ENCODE data around the gene IZUMO4. TPM values are rescaled to one million over a fixed set of nuclear protein-coding genes. Genes with fewer than 3 reads are reported as not detected.
A peak's percentile ranks its signal among the peaks of the same experiment; 100 is the strongest.

The IZUMO4 gene
- total and polyA plus RNA-seq, 9 donors: 1.8 to 31.7 (median 10.7) TPM

GRCh38 chr19:2070986-2071673, 25.6 kb upstream of the IZUMO4 start:
- peaks cover 6% of the 10 kb centered on the region for H3K4me1 ChIP-seq (ENCODE audit: insufficient read depth)
- no peaks in the 10 kb centered on the region for H3K36me3 ChIP-seq
- intact Hi-C loops (cut with DNase I): loop anchor here (2.0 to 10.0 kb wide), 5 partner anchors 49 to 144 kb away; partner anchors contain the start of gene BTBD2 (in 1 of the 4)
- H3K27me3 ChIP-seq: no peaks in the 10 kb centered on the region
- peak in 1 of 5 donors; percentile 25 for DNase-seq
- no peak overlapping the region for H3K4me3 ChIP-seq
- H3K9me3 ChIP-seq: no peaks in the 10 kb centered on the region
- 71 to 77% (median 73%) methylated on average over 19 of the region's 19 CpGs for WGBS, 3 donors
- no peak for TF ChIP-seq POLR2A (IDR thresholded peaks at IDR 0.05)
- TF ChIP-seq CTCF (IDR thresholded peaks at IDR 0.05): no peak
- TF ChIP-seq EP300 (IDR thresholded peaks at IDR 0.05): no peak
- H3K27ac ChIP-seq: peak overlapping the region in 1 of 2 donors; percentile 49

- no peak for DNase-seq
- Histone ChIP-seq H3K36me3 (no peaks in the 10 kb centered on the region), H3K27ac (no peak overlapping the region), H3K9me3 (no peaks in the 10 kb centered on the region), H3K4me1 (ENCODE audit: insufficient read depth) (peaks cover 6% of the 10 kb centered on the region), H3K27me3 (no peaks in the 10 kb centered on the region), H3K4me3 (no peak overlapping the region)
- intact Hi-C loops (cut with DNase I): loop anchor here (5.0 to 10.0 kb wide), 4 partner anchors 51 to 146 kb away; partner anchors contain the start of gene BTBD2 (in 1 of the 4)
- no peak for TF ChIP-seq CTCF (IDR thresholded peaks at IDR 0.05)
- no peak for TF ChIP-seq POLR2A (IDR thresholded peaks at IDR 0.05)
- TF ChIP-seq EP300 (IDR thresholded peaks at IDR 0.05): no peak
- 84 to 88% (median 84%) methylated on average over 25 to 32 of the region's 32 CpGs for WGBS, 3 donors
Measured at GRCh38 chr19:2072757-2073551, 23.8 kb upstream of the IZUMO4 start.

GRCh38 chr19:2076526-2076944, 20.2 kb upstream of the IZUMO4 start:
- TF ChIP-seq CTCF (IDR thresholded peaks at IDR 0.05) (no peak), POLR2A (IDR thresholded peaks at IDR 0.05) (no peak), EP300 (IDR thresholded peaks at IDR 0.05) (no peak)
- Histone ChIP-seq H3K27ac (no peak overlapping the region), H3K9me3 (no peaks in the 10 kb centered on the region), H3K36me3 (no peaks in the 10 kb centered on the region), H3K4me3 (no peak overlapping the region), H3K27me3 (no peaks in the 10 kb centered on the region), H3K4me1 (ENCODE audit: insufficient read depth) (no peaks in the 10 kb centered on the region)
- no peak for DNase-seq
- WGBS, 3 donors: 95 to 97% (median 95%) methylated on average over 32 of the region's 32 CpGs
- intact Hi-C loops (cut with DNase I): loop anchor here in 1 of 4 donors (10.0 kb wide), 1 partner anchor 142 kb away; no protein-coding TSS in a partner anchor

GRCh38 chr19:2077398-2077797, 19.3 kb upstream of the IZUMO4 start:
- Histone ChIP-seq H3K9me3 (no peaks in the 10 kb centered on the region), H3K36me3 (no peaks in the 10 kb centered on the region), H3K4me1 (ENCODE audit: insufficient read depth) (no peaks in the 10 kb centered on the region), H3K27ac (no peak overlapping the region), H3K27me3 (no peaks in the 10 kb centered on the region), H3K4me3 (no peak overlapping the region)
- no peak for DNase-seq
- TF ChIP-seq EP300 (IDR thresholded peaks at IDR 0.05) (no peak), CTCF (IDR thresholded peaks at IDR 0.05) (no peak)
- WGBS, 3 donors: 90 to 93% (median 93%) methylated on average over 7 of the region's 7 CpGs
- intact Hi-C loops (cut with DNase I): loop anchor here in 1 of 4 donors (10.0 kb wide), 1 partner anchor 143 kb away; no protein-coding TSS in a partner anchor
